ENCODE data around the gene FAM163A. TPM values are rescaled to one million over a fixed set of nuclear protein-coding genes. Genes with fewer than 3 reads are reported as not detected.
"Not testable (repeated sequence)": the region's sequence is repeated elsewhere in the genome, so short reads cannot be mapped to it uniquely, and the experiment has no call there.

The FAM163A gene
- total RNA-seq, 1 donor from 2014 or later, result 10.2 TPM

DNA sequence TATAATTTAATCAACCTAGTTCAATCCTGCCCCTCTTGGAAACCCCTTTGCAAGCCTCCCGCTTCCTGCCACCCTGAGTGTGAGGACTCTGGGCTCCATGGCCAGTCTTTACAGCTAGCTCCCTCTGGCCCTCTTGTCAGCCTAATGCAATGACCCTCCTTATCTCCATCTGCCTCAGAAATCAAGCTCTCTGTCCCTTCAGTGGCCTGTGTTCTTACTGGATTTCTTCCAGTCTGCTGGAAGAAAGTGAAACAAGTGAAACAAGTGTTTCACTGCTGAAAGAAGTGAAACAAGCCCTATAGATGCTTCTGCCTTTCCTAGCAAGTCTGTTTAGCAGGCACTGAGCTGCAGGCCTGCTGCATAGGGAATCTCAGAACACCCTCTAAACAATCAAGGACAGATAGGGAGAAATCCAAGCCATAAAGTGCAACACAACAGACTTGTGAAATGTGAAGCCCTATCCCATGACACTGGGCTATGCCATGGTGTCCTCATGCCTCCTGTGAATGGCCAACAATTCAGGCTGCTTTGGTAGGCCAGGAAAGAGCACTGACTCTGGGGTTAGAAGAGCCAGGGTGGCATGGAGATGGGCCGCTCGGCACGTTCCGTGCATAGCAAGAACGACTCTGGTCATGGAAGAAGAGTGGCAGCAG is 55.9 kb downstream of the FAM163A start:
- DNase-seq (ENCODE audit: low spot score in 2 of 2, unreplicated experiment in 2 of 2), result no peak
- no peak for TF ChIP-seq CTCF (IDR thresholded peaks at IDR 0.05; ENCODE audit: unreplicated experiment)
- Mint-ChIP-seq H3K36me3 (no peaks in the 10 kb centered on the region), H3K4me1 (peaks cover 37% of the 10 kb centered on the region), H3K9me3 (no peaks in the 10 kb centered on the region), H3K27me3 (ENCODE audit: low read depth) (peaks cover 8% of the 10 kb centered on the region), H3K4me3 (no peak overlapping the region), H3K27ac (peak overlapping the region; percentile 3)

DNA sequence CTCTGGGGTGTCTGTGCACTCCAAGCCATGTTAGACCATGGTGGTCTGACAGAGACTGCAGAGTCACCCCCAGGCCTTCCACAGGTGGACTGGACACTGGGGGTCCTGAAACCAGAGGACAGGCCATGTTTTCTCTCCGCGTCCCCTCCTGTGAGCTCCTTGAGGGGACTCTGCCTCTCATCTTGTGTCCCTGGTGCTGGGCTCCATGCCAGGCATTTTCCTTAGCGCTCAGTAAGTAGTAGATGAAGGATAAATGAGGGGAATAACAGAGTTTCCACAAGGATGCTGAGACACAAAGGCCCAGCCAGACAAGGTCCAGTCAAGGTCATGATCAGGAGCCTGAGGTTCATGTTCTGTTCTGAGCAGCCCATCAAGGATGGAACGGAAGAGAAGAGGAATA is 57.4 kb downstream of the FAM163A start:
- Mint-ChIP-seq H3K27ac (peak overlapping the region; percentile 52), H3K4me3 (no peak overlapping the region), H3K36me3 (no peaks in the 10 kb centered on the region), H3K9me3 (no peaks in the 10 kb centered on the region), H3K27me3 (ENCODE audit: low read depth) (peaks cover 8% of the 10 kb centered on the region), H3K4me1 (peaks cover 23% of the 10 kb centered on the region)
- no peak for TF ChIP-seq CTCF (IDR thresholded peaks at IDR 0.05; ENCODE audit: unreplicated experiment)
- DNase-seq (ENCODE audit: low spot score in 2 of 2, unreplicated experiment in 2 of 2), result no peak

DNA sequence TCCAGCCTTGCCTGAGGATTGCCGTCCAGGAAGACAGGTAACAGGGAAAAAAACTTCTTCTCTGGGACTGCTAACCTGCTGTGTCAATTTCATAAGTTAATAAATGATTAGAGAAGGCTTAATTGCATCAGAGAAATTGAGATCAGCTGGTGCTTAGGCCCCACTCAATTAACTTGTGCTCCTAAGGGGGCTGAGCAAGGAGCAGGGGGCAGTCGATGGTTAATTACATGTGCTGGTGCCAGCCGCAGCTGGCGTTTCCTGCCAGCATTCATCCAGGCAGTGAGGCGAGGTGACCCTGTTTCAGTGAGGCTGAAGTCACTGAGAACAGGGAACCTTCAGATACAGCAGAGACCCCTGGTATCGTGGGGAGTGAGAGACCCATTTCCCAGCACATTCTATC is 60.0 kb downstream of the FAM163A start:
- H3K4me1 Mint-ChIP-seq, result peaks cover 15% of the 10 kb centered on the region
- H3K4me3 Mint-ChIP-seq, result no peak overlapping the region
- H3K36me3 Mint-ChIP-seq, result no peaks in the 10 kb centered on the region
- no peak for TF ChIP-seq CTCF (IDR thresholded peaks at IDR 0.05; ENCODE audit: unreplicated experiment)
- DNase-seq (ENCODE audit: low spot score in 2 of 2, unreplicated experiment in 2 of 2), result no peak
- H3K27me3 Mint-ChIP-seq (ENCODE audit: low read depth), result peaks cover 8% of the 10 kb centered on the region
- H3K9me3 Mint-ChIP-seq, result no peaks in the 10 kb centered on the region
- no peak overlapping the region for H3K27ac Mint-ChIP-seq

DNA sequence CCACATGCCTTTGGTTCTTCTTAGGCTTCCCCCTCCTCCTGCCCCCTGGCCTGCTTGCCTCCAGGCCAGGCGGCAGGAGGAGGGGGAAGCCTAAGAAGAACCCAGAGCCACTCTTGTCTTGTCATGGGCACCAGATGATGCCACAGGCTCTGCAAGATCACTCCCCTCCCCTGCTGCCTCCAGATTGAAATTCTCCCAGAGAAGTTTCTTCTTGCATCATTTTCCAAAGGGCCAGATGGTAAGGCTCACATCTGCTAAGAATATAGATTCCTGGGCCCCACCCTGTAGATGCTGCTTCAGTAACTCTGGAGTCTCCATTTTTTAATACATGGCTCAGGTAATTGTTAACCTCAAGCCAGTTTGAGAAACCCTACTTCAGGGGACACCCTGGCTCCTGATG is 60.8 kb downstream of the FAM163A start:
- Mint-ChIP-seq H3K36me3 (no peaks in the 10 kb centered on the region), H3K9me3 (no peaks in the 10 kb centered on the region), H3K27ac (no peak overlapping the region), H3K4me3 (no peak overlapping the region), H3K4me1 (peaks cover 16% of the 10 kb centered on the region), H3K27me3 (ENCODE audit: low read depth) (peaks cover 8% of the 10 kb centered on the region)
- DNase-seq (ENCODE audit: low spot score in 2 of 2, unreplicated experiment in 2 of 2), result no peak
- no peak for TF ChIP-seq CTCF (IDR thresholded peaks at IDR 0.05; ENCODE audit: unreplicated experiment)

DNA sequence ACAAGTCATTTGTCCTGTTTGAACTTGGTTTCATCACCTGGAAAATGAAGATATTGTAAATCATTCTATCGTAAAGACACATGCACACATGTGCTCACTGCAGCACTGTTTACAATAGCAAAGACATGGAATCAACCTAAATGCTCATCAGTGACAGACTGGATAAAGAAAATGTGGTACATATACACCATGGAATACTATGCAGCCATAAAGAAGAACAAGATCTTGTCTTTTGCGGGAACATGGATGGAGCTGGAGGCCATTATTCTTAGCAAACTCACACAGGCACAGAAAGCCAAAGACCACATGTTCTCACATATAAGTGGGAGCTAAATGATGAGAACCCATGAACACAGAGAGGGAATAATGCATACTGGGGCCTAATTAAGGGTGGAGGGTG is 61.3 kb downstream of the FAM163A start:
- H3K4me1 Mint-ChIP-seq, result peaks cover 11% of the 10 kb centered on the region
- H3K4me3 Mint-ChIP-seq; H3K9me3 Mint-ChIP-seq; H3K36me3 Mint-ChIP-seq; H3K27ac Mint-ChIP-seq; H3K27me3 Mint-ChIP-seq (ENCODE audit: low read depth); DNase-seq (ENCODE audit: low spot score in 2 of 2, unreplicated experiment in 2 of 2): not testable (repeated sequence)

- H3K36me3 Mint-ChIP-seq, result no peaks in the 10 kb centered on the region
- no peaks in the 10 kb centered on the region for H3K9me3 Mint-ChIP-seq
- DNase-seq (ENCODE audit: low spot score in 2 of 2, unreplicated experiment in 2 of 2), result no peak
- H3K4me3 Mint-ChIP-seq, result no peak overlapping the region
- H3K4me1 Mint-ChIP-seq, result peaks cover 10% of the 10 kb centered on the region
- peaks cover 11% of the 10 kb centered on the region for H3K27me3 Mint-ChIP-seq (ENCODE audit: low read depth)
- TF ChIP-seq CTCF (IDR thresholded peaks at IDR 0.05; ENCODE audit: unreplicated experiment), result no peak
- H3K27ac Mint-ChIP-seq, result no peak overlapping the region
Observed at GRCh38 chr1:179805291-179806195, 62.5 kb downstream of the FAM163A start.
